Esophagus muscularis mucosa (tissue), 4 donors: Measurements from ENCODE around the gene LRRC52. TPM values are rescaled to one million over a fixed set of nuclear protein-coding genes. Genes with fewer than 3 reads are reported as not detected.

Experiments
- DNase-seq: peaks from one replicate; pipeline ENCODE4 v3.0.0-alpha.2; 2017; ENCODE audit errors: extremely low spot score
- H3K27ac ChIP-seq, 4 donors: fragments of 200-600 bp; sonication (generic); replicated peaks in 1 of 4; 1 replicate in 3 of 4; 2 replicates in 1 of 4; pipeline ENCODE4 v1.5.1; 2016 to 2019; ENCODE audit warnings: mild to moderate bottlenecking in 1 of 4
- H3K27me3 ChIP-seq, 4 donors: fragments of 200-600 bp; sonication (generic); one replicate each; pipeline versions ENCODE4 v1.5.1 to v1.6.0; 2016 to 2019
- H3K36me3 ChIP-seq, 4 donors: fragments of 200-600 bp; sonication (generic); one replicate each; pipeline ENCODE4 v1.5.1; 2016 to 2019
- H3K4me1 ChIP-seq, 4 donors: fragments of 200-600 bp; sonication (generic); one replicate each; pipeline ENCODE4 v1.5.1; 2016 to 2019
- H3K4me3 ChIP-seq, 4 donors: fragments of 200-600 bp; sonication (generic); 1 replicate in 2 of 4; 2 replicates in 2 of 4; pipeline ENCODE4 v1.5.1; 2016 to 2019; ENCODE audit warnings: mild to moderate bottlenecking in 4 of 4, moderate library complexity in 1 of 4
- H3K9me3 ChIP-seq, 4 donors: fragments of 200-600 bp; sonication (generic); 1 replicate in 3 of 4; 2 replicates in 1 of 4; pipeline ENCODE4 v1.5.1; 2016 to 2019
- EP300 ChIP-seq: sonication (generic); formaldehyde crosslinking; IDR thresholded peaks from one replicate; pipeline ENCODE4 v1.6.1; 2017; ENCODE audit warnings: antibody characterized with exemption
- POLR2A ChIP-seq: fragments of 450-650 bp; IDR thresholded peaks from one replicate; pipeline ENCODE4 v1.6.1; 2017; ENCODE audit warnings: antibody characterized with exemption, moderate library complexity, mild to moderate bottlenecking, low read depth
- POLR2AphosphoS5 ChIP-seq, 2 donors: sonication (generic); formaldehyde crosslinking; IDR thresholded peaks; one replicate each; pipeline ENCODE4 v1.6.1; 2017; ENCODE audit warnings: antibody characterized with exemption in 2 of 2
- WGBS: methylation state at CpG from one replicate; pipeline ENCODE4 v1.1.5; 2018; 5-methylcytosine and 5-hydroxymethylcytosine counted together
- intact Hi-C: fragments of 100-400 bp; cut with DNase I; formaldehyde crosslinking; loops from one replicate; pipeline ENCODE4 v1.15.1; 2023
- total RNA-seq, 4 donors: library from RNA; depleted of rRNA; stranded (reverse); fragments of >200 nt; gene quantifications; one replicate each; pipeline versions ENCODE4 v1.1.0 to v1.2.1, GENCODE V29; 2016
- TF ChIP-seq, protein P1 (sequence below), 3 experiments: fragments of 200-600 bp in 2 of 3; fragments of 450-650 bp in 1 of 3; sonication (generic) in 2 of 3; IDR thresholded peaks; one replicate each; pipeline ENCODE4 v1.5.1; 2017 to 2019; ENCODE audit warnings: antibody characterized with exemption in 3 of 3, mild to moderate bottlenecking in 2 of 3, moderate library complexity in 1 of 3

LRRC52 gene, protein sequence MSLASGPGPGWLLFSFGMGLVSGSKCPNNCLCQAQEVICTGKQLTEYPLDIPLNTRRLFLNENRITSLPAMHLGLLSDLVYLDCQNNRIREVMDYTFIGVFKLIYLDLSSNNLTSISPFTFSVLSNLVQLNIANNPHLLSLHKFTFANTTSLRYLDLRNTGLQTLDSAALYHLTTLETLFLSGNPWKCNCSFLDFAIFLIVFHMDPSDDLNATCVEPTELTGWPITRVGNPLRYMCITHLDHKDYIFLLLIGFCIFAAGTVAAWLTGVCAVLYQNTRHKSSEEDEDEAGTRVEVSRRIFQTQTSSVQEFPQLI
- under 1 TPM in 1 of 4 donors, not detected in 3; 0.17 TPM for total RNA-seq

DNA sequence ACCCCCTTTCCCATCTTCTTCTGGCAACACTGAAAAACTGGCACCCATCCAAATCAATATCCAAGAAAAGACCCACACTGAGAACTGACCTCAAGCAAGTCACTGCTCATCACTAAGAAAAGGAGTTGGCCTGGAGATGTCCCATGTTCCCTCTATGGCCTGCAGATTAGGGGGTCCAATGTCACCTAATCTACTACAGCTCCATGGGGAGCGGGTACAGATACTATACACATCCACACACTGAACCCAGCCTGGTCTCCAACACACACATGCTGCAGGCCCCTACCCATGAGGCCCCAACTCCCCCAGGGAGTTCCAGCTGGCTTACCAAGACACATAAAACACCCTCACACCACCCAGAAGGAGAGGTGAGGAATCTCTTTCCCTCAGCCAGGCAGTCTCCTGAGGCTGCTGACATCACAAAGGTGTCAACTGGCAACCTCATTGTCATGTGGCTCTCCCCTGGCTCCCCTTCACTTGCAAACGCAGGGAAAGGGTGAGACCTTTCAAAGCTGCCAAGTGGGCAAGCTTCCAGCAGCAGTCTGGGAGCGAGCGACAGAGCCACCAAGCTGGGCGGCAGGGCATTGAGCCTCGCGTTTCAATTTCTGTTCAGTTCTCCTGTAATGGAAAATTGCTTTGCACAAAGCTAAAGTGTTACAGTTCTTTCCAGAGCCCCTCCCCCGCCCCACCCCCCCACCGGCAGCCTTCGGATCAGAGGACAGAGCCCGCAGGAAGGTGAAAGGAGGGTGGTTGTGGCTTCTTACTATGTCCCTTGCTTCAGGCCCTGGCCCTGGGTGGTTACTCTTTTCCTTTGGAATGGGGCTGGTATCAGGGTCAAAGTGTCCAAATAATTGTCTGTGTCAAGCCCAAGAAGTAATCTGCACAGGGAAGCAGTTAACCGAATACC lies at the start of gene LRRC52:
Gene LRRC52 (plus strand): TSS at position 469 of the 907 bp plus-strand sequence. CDS start 297 bp downstream, at position 766.
- peaks cover 5 to 16% (median 13%) of the 10 kb centered on the region in 4 donors for H3K4me1 ChIP-seq
- TF ChIP-seq POLR2A (no peak), POLR2AphosphoS5 (IDR thresholded peaks at IDR 0.05) (no peak), EP300 (no peak)
- TF ChIP-seq, protein P1, sequence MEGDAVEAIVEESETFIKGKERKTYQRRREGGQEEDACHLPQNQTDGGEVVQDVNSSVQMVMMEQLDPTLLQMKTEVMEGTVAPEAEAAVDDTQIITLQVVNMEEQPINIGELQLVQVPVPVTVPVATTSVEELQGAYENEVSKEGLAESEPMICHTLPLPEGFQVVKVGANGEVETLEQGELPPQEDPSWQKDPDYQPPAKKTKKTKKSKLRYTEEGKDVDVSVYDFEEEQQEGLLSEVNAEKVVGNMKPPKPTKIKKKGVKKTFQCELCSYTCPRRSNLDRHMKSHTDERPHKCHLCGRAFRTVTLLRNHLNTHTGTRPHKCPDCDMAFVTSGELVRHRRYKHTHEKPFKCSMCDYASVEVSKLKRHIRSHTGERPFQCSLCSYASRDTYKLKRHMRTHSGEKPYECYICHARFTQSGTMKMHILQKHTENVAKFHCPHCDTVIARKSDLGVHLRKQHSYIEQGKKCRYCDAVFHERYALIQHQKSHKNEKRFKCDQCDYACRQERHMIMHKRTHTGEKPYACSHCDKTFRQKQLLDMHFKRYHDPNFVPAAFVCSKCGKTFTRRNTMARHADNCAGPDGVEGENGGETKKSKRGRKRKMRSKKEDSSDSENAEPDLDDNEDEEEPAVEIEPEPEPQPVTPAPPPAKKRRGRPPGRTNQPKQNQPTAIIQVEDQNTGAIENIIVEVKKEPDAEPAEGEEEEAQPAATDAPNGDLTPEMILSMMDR (IDR thresholded peaks at IDR 0.05): no peak
- intact Hi-C loops: no loop called here
- no peak within 1 kb of the TSS for H3K27ac ChIP-seq
- H3K9me3 ChIP-seq: no peaks in the 10 kb centered on the region
- DNase-seq: peak; percentile 89
- H3K36me3 ChIP-seq: no peaks in the 10 kb centered on the region
- H3K4me3 ChIP-seq: peak within 1 kb of the TSS in 1 of 4 donors; percentile 9
- peaks cover 0 to 5% (median 0%) of the 10 kb centered on the region in 4 donors for H3K27me3 ChIP-seq
- WGBS: 26% methylated on average over 7 of the region's 12 CpGs

DNA sequence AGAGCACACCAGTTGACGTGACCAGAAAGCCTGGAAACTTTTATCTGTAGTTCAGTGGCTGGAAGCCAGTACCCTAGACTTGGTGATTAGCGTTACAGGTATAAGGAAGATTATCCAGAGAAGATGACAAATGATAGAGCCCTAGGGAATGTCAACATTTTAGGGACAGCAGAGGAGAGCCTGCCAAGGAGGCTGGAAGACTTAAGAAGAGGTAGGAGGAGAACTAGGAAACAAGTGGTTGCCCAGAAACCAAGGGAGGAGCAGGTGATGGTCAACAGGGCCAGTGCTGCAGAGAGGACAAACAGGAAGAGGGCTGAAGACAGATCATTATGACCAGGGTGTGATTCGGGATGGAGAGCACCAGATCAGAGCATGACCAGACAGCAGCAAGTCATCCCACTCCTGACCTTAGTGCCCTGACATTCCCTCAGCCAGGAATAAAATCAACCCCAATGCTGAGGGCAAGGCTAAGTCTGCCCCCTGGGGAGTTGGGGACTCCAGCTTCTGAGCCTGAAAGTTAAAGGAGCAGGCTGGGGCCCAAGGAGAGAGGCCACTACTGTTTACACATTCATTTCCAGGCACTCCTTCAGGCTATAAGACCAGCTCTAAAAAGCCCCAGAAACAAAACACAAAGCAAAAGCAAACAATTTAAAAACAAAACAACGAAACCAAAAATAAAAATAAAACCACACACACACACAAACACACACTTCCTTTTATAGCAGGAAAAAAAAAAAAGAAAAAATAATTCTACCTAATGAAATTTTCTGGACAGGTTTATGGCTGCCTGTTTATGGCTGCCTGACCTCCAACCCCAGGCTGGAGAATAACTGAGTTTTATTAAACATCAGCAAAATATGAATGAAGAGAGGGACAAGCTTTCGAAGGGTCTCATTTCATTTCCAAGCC lies 48.6 kb upstream of the LRRC52 start:
- no peak overlapping the region for H3K27ac ChIP-seq
- no peak for TF ChIP-seq POLR2AphosphoS5 (IDR thresholded peaks at IDR 0.05)
- no peak for TF ChIP-seq POLR2A
- TF ChIP-seq, protein P1 (IDR thresholded peaks at IDR 0.05): no peak
- no peak for TF ChIP-seq EP300
- H3K36me3 ChIP-seq: no peaks in the 10 kb centered on the region
- no peaks in the 10 kb centered on the region for H3K4me1 ChIP-seq
- intact Hi-C loops: no loop called here
- WGBS: 56% methylated on average over 5 of the region's 5 CpGs
- H3K4me3 ChIP-seq: no peak overlapping the region
- H3K27me3 ChIP-seq: peaks cover 0 to 5% (median 0%) of the 10 kb centered on the region in 4 donors
- no peak for DNase-seq
- no peaks in the 10 kb centered on the region for H3K9me3 ChIP-seq

DNA sequence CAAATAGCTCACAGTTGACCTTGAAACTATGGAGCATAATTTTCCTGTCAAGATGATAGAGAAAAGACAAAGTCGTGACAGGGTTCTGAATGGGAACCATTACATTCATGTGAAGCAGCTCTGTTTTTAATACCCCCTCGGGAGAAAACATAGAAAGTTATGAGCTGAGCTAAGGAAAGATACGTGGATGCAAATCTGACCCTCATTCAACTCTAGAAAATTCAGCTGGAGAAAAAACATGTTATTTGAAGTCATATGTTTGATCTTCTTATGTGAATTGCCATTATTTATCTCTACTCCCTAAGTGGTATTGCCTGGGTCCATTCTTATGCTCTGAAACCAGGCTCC lies 48.0 kb upstream of the LRRC52 start:
- H3K27ac ChIP-seq: no peak overlapping the region
- H3K36me3 ChIP-seq: no peaks in the 10 kb centered on the region
- H3K9me3 ChIP-seq: no peaks in the 10 kb centered on the region
- intact Hi-C loops: no loop called here
- 63% methylated on average over 3 of the region's 3 CpGs for WGBS
- H3K4me3 ChIP-seq: no peak overlapping the region
- TF ChIP-seq POLR2AphosphoS5 (IDR thresholded peaks at IDR 0.05) (no peak), EP300 (no peak), POLR2A (no peak)
- TF ChIP-seq, protein P1 (IDR thresholded peaks at IDR 0.05): no peak
- peaks cover 0 to 5% (median 0%) of the 10 kb centered on the region in 4 donors for H3K27me3 ChIP-seq
- DNase-seq: no peak
- H3K4me1 ChIP-seq: no peaks in the 10 kb centered on the region

DNA sequence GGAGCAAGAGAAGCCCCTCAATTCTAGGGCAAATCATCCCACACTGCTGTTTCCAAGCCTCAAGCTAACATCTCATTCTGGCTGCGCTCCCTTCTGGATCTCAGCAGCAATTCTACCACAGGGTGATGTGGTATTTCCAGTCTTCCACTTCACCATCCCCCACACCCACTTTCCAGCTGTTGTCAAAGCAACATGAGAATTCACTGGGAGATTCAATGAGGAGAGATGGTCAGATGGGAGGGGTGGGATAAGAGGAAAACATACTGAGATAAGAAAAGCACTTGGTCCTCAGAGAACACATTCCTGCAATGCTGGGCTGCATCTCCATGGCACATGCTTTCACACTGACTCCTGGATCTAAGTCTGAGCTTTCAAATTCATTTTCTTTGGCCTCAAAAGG lies 47.3 kb upstream of the LRRC52 start:
- TF ChIP-seq, protein P1 (IDR thresholded peaks at IDR 0.05): no peak
- no peak for TF ChIP-seq EP300
- no peak for TF ChIP-seq POLR2A
- TF ChIP-seq POLR2AphosphoS5 (IDR thresholded peaks at IDR 0.05): no peak
- no peaks in the 10 kb centered on the region for H3K4me1 ChIP-seq
- H3K36me3 ChIP-seq: no peaks in the 10 kb centered on the region
- DNase-seq: no peak
- H3K4me3 ChIP-seq: no peak overlapping the region
- intact Hi-C loops: no loop called here
- 88% methylated on average over 1 of the region's 1 CpG for WGBS
- no peaks in the 10 kb centered on the region for H3K9me3 ChIP-seq
- H3K27me3 ChIP-seq: peaks cover 0 to 7% (median 0%) of the 10 kb centered on the region in 4 donors
- H3K27ac ChIP-seq: no peak overlapping the region
